ENCODE measurements around the gene CTSF. TPM values are rescaled to one million over a fixed set of nuclear protein-coding genes. Genes with fewer than 3 reads are reported as not detected.
"Not testable (repeated sequence)": the region's sequence is repeated elsewhere in the genome, so short reads cannot be mapped to it uniquely, and the experiment has no call there.

Gene CTSF
- total RNA-seq, 1 experiment from 2014 or later: 28.9 TPM

- no peak for DNase-seq (ENCODE audit: low read depth)
These were observed 21.7 kb upstream of the CTSF start for GRCh38 chr11:66589996-66590675.

GRCh38 chr11:66589315-66589714 lies 20.9 kb upstream of the CTSF start:
- DNase-seq (ENCODE audit: low read depth): not testable (repeated sequence)

GRCh38 chr11:66586136-66586535 lies 17.7 kb upstream of the CTSF start:
- DNase-seq (ENCODE audit: low read depth): no peak

- not testable (repeated sequence) for DNase-seq (ENCODE audit: low read depth)
These were observed 17.0 kb upstream of the CTSF start for GRCh38 chr11:66585447-66585846.

DNA sequence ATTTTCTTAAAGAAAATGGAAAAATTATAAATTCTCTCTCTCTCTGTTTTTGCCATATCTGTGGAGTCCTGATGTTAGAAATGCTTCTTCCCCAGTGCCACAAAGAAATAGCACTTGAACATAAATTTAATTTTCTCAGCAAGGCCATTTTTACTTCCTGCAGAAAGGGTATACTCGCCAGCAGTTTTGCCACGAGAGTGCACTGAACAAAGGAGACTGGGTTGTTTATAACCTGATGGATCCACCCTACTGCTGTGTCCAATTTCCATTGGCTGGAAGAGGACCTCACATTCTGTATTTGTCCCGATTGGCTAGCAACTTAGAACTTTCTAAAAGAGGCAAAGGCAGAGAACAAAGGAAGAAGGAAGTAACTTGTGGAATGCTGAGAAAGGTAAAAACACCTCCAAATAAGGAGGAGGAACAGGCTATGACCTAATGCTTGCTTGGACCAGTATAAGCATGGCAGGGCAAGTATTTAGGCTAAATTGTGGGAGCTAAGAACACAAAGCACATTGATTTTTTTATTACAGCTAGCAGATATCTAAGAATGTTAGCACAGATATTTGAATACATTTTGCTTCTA lies 14.2 kb upstream of the CTSF start:
- not testable (repeated sequence) for DNase-seq (ENCODE audit: low read depth)

GRCh38 chr11:66581261-66581660 lies 12.9 kb upstream of the CTSF start:
- no peak for DNase-seq (ENCODE audit: low read depth)

- no peak for DNase-seq (ENCODE audit: low read depth)
These were observed 12.4 kb upstream of the CTSF start for GRCh38 chr11:66580803-66581202.

DNA sequence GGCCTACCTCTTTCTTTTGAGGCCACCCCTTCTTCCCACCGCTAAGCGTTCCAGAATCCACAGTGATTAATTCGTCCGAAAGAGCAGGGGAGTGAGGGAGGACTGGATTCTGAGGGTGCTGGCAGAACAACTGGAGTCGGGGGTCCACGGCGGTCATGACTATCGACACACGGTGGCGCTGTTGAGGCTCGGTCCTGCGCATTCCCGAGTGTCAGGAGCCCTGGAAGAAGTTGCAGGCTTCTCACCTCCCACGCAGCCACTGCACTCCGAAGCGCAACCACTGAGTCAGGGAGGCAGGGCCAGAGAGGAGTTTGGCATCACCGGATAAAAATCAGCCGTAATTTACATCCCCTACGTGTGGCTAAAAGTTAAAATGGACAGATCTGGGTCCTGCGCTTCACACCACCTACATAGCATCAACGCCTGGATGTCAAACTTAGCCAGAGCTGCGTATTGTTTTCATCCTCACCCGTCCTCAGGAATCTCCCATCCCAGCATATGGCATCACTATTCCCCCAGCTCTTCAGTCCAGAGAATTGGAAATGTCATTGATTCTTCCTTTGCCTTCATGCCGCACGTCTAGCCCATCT lies 10.7 kb upstream of the CTSF start:
- DNase-seq (ENCODE audit: low read depth): peak; percentile 43

- no peak for DNase-seq (ENCODE audit: low read depth)
These were observed 2.4 kb upstream of the CTSF start for GRCh38 chr11:66570850-66571180.

DNA sequence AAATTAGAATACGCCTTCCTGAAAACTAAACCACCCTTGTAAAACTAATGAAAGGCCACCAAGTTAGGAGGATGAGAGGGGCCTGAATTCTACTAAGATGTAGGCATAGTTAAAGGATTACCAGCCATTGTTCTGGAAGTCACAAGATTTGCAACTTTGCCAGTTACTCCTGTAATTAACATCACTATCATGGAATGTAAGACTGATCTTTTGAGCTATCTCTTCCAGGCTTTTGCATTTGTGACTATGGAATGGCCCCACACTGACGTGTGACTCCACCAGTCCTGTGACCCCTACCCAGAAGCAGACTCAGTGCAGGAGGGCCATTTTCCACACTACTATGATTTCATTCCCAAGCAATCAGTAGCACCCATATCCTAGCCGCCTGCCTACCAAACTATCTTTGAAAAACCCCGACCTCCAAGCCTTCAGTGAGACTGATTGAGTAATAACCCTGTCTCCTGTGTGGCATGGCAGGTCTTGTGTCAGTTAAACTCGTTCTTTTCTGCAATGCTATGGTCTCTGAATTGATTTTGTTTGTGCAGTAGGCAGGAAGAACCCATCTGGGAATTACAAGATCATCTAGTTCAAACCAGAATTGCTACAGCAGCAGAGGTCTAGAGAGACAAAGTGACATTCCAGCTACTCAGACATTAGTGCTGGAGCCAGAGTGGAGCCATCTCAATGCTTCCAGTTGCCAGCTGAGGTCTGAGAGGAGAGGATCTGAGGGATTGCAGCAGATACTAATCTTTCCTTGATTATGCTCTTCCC lies 1.9 kb upstream of the CTSF start:
- DNase-seq (ENCODE audit: low read depth): no peak

DNA sequence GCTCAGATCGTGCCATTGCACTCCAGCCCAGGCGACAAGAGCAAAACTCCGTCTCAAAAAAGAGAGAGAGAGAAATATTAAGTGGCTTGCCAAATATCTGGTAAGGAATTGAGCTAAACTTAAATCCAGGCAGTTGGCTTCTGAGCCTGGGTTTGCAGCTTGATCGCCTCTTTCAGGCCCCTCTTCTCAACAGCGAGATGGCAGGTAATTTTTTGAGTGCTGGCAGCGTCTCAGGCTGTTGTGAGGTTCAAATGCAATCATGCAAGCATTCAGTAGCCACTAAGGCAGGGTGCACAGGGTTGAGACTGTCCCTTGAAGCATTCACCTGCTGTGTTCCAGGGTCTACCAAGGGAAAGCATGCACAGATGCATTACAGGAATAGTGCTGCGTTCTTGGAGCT lies 670 bp upstream of the CTSF start:
- DNase-seq (ENCODE audit: low read depth): no peak

GRCh38 chr11:66567787-66568123 lies 651 bp downstream of the CTSF start:
- DNase-seq (ENCODE audit: low read depth): no peak

DNA sequence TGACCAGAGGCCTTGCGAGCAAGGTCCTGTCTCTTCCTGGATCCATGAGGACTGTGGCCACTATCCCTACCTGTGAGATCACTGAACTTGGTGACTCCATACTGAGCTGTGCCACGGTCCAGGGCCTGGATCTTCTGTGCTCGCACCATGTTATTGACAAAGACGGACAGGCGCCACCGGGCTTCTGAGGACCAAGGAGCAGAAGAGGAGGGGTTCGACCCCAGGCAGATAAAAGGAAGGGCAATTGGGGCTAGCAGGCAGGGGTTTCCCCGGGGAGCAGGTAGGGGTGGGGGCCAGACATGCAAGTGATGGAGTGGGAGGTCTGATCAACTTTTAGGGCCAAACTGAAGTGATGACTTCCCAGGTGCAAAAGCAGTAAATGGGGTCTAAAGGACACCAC lies 2.2 kb downstream of the CTSF start:
- DNase-seq (ENCODE audit: low read depth): no peak

DNA sequence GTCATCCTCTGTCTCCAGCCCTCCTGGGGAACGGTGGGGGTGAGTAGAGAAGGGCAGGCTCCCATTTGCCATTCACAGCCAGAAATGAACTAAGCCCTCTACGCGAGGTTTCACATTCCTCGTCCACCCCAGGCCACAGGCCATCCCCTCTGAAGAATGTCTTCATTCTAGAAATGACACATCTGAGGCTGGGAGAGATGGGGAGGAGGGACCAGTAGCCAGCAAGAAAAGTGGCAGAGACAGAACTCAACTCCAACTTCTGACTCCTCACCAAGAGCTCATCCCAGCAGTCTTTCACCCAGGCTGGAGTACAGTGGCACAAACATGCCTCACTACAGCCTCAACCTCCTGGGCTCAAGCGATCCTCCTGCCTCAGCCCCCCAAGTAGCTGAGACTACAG lies 3.4 kb downstream of the CTSF start:
- DNase-seq (ENCODE audit: low read depth): no peak

DNA sequence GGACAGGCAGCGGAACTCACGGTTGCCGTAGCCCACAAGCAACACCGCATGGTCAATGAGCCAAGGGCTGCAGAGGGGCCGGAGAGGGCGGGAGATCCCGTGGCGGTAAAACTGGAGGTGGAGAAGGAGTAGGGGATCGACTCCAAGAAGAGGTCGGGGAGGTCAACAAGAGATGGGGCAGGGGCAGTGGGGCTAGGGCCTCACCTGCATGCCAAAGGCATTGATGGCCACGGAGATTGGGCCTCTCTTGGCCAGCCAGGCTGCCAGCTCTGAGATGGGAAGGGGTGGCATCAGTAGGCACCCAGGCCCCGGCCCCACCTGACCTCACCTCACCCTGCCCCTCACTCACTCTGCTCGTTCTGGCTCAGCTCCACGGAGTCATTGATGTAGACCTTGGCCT lies 3.9 kb downstream of the CTSF start:
- DNase-seq (ENCODE audit: low read depth): no peak

DNA sequence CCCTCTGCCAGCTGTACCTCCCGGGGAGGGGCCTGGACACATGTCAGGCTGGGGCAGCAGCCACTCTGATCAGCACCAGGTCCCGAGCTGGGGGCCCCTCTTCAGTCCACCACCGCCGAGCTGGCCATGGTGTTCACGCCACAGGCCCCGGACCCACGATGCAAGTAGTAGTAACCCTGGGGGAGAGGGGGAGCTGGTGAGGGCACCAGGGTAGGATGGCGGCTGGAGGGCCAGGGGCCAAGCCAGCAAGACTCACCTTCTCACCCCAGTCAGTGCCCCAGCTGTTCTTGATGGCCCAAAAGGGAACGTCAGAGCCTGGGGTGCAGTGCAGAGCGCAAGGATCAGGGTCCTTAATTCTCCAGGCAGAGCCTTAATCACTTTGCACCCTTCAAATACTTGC lies 4.6 kb downstream of the CTSF start:
- DNase-seq (ENCODE audit: low read depth): no peak

GRCh38 chr11:66562907-66563583 lies 5.4 kb downstream of the CTSF start:
- DNase-seq (ENCODE audit: low read depth): no peak

DNA sequence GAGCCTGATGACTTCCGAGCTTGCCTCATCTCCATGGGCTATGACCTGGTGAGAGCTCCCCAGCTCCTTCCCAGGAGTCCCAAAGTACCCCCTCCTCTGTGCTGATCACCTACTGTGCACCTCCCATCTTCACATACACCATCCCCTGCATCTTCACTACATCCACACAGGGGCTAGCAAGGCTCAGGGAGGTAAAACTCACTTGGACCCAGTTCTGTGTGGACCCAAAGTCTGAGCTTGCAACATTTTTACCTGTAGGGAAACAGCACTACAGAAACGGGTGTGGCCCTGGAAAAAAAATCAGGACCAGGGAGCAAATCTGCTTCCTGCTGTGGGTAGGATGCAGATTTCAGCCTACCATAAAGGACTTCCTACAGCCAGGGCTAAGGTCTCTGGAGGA lies 6.1 kb downstream of the CTSF start:
- no peak for DNase-seq (ENCODE audit: low read depth)

DNA sequence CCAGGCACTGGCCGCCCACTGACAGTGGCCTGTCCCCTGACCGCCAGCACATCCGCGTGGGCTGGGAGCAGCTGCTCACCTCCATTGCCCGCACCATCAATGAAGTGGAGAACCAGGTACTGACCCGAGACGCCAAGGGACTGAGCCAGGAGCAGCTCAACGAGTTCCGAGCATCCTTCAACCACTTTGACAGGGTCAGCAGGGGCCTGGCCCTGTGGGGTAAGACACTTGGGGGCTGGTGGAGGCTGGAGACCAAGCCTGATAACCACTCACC lies 6.5 kb downstream of the CTSF start:
- DNase-seq (ENCODE audit: low read depth): no peak

DNA sequence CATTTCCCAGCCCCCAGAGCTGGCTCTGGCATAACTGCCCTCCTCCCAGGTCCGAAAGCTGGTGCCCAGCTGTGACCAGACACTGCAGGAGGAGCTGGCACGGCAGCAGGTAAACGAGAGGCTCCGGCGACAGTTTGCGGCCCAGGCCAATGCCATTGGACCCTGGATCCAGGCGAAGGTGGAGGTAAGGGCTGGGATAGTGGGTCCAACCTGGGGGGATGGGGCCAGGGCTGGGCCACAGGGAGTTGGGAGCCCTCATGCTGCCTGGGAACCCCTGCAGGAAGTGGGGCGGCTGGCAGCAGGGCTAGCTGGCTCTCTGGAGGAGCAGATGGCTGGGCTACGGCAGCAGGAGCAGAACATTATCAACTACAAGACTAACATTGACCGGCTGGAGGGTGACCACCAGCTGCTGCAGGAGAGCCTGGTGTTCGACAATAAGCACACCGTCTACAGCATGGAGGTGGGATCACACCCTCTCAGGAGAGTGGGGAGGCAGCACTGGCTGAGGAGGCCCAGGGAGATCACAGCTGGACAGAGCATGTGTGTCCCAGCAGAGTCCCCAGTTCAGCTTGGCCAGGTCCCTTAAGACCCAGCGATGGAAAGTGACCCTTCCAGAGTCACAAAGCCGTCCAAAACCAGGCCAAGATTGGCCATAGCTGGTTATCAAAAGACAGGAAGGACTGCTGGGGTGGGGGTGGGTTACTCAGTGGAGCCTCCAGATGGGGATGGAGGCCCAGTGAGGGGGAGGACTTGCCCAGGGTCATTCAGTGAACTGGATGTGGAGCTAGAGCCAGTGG lies 7.0 kb downstream of the CTSF start:
- no peak for DNase-seq (ENCODE audit: low read depth)

GRCh38 chr11:66559866-66560676 lies 8.3 kb downstream of the CTSF start:
- DNase-seq (ENCODE audit: low read depth): no peak

Data from LHCN-M2 (cell line).